Measurements from ENCODE around the gene RPA3.

DNA sequence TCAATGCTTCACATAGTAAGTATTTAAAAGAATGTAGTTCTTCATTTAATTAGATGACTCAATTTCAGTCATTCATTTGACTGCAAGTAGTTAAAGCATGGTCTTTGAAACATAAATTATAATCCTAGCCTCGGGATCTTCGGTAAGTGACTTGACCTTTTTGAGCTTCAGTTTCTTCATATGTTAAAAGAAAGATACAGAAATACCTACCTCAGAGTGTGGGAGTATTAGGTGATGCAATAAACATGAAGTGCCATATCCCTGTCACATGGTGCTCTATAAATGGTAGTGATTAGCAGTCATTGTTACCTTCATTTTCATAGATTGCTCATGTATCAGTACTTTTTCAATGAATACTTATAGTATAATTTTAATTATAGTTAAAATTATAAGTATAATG is 109.1 kb downstream of the RPA3 start:
- TF ChIP-seq CTCF (IDR thresholded peaks at IDR 0.05) (no peak), POLR2A (IDR thresholded peaks at IDR 0.05) (no peak), POLR2AphosphoS5 (IDR thresholded peaks at IDR 0.05) (no peak)

All from stomach (tissue), 4 donors.